ENCODE data around the gene PIP5K1C.

DNA sequence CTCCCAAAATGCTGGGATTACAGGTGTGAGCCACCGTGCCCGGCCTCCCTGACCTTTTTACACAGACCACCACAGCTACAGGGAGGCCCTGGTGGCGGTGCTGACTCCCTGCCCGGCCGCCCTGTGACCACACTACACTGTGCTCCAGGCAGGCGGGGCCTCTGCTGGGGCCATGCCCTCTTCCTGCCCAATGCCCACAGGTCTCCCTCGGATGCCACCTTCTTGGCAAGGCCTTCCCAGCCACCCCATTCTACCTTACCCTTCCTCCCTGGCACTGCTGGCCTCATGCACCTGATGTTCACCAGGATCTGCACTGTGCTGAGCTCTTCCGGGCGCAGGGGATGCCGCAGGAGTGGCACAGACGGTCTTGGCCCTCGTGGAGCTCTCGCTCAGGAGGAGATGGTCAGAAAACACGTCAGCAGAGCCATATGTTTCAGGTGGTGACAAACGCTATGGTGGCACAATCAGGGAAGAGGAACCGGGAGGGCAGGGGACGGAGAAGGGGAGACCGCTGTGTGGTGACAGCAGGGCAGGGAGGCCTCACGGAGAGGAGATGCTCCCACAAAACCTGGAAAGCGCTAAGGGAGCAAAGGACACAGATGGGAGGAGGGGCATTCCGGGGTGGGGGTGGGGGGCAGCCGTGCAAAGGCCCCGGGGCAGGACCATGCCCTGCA lies 4.1 kb downstream of the PIP5K1C start:
- TF ChIP-seq POLR2A (IDR thresholded peaks at IDR 0.05) = no peak
- TF ChIP-seq, protein P1, sequence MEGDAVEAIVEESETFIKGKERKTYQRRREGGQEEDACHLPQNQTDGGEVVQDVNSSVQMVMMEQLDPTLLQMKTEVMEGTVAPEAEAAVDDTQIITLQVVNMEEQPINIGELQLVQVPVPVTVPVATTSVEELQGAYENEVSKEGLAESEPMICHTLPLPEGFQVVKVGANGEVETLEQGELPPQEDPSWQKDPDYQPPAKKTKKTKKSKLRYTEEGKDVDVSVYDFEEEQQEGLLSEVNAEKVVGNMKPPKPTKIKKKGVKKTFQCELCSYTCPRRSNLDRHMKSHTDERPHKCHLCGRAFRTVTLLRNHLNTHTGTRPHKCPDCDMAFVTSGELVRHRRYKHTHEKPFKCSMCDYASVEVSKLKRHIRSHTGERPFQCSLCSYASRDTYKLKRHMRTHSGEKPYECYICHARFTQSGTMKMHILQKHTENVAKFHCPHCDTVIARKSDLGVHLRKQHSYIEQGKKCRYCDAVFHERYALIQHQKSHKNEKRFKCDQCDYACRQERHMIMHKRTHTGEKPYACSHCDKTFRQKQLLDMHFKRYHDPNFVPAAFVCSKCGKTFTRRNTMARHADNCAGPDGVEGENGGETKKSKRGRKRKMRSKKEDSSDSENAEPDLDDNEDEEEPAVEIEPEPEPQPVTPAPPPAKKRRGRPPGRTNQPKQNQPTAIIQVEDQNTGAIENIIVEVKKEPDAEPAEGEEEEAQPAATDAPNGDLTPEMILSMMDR (IDR thresholded peaks at IDR 0.05) = no peak

All from esophagus squamous epithelium (tissue), 4 donors.